HCT116 (cell line): ENCODE results near the gene AQP6. TPM values are rescaled to one million over a fixed set of nuclear protein-coding genes. Genes with fewer than 3 reads are reported as not detected.

Source experiments
- ATAC-seq: fragments of 200-7000 bp; cut with Tn5 transposase; 2 replicates; pipeline ENCODE4 v1.9.1; 2020; ENCODE audit warnings: mild to moderate bottlenecking, moderate library complexity
- BruUV-seq: library from RNA; stranded (reverse); fragments of 400-500 nt; replicated peaks from 2 replicates; lab custom pipeline; 2021; lab: Mats Ljungman, UMichigan
- CTCF ChIA-PET: fragments of 300-600 bp; sonication (Branson Sonifier 250); formaldehyde crosslinking; loops from one replicate; lab custom pipeline; 2021; ENCODE audit warnings: antibody characterized with exemption; lab: Charles Lee
- POLR2A ChIA-PET: fragments of 300-600, 350-600 bp; sonication (Branson Sonifier 250); formaldehyde crosslinking; loops from one replicate; lab custom pipeline; 2021; ENCODE audit warnings: antibody characterized with exemption; lab: Charles Lee
- RAD21 ChIA-PET, 2 experiments: fragments of 300-600 bp; sonication (Branson Sonifier 250); formaldehyde crosslinking; loops; one replicate each; lab custom pipeline; 2023; ENCODE audit warnings: low total read pairs in 2 of 2; ENCODE audit not compliant: uncharacterized antibody in 2 of 2, unreplicated experiment in 2 of 2, low non-redundant PET in 1 of 2; lab: Charles Lee
- DNase-seq: peaks from one replicate; pipeline ENCODE4 v3.0.0-alpha.2; 2010; ENCODE audit warnings: low read depth, low spot score
- H2AFZ ChIP-seq: fragments of 200-600 bp; shearing (Covaris generic), sonication (generic); 2 replicates; pipeline ENCODE4 v1.6.1; 2017; ENCODE audit warnings: low read depth, mixed run types, mixed read lengths, antibody characterized with exemption, low read length; ENCODE audit not compliant: poor library complexity, severe bottlenecking
- H3K27ac ChIP-seq: 2 replicates; pipeline ENCODE4 v1.5.1; 2012; ENCODE audit warnings: low read depth, low read length
- H3K27me3 ChIP-seq: fragments of 200-600 bp; sonication (generic); 2 replicates; pipeline ENCODE4 v1.6.1; 2016; ENCODE audit warnings: mixed run types, low read length, mixed read lengths; ENCODE audit not compliant: insufficient read depth
- H3K36me3 ChIP-seq, 2 experiments: fragments of 200-500 bp in 1 of 2; fragments of 200-600 bp in 1 of 2; sonication (Bioruptor generic) in 1 of 2; sonication (generic) in 1 of 2; 2 replicates each; pipeline versions ENCODE4 v1.5.1 to v1.6.1; 2014 to 2016; ENCODE audit warnings: low read length in 2 of 2, inconsistent platforms in 1 of 2, mixed read lengths in 1 of 2, mixed run types in 1 of 2; ENCODE audit not compliant: insufficient read depth in 2 of 2, control insufficient read depth in 1 of 2
- H3K4me1 ChIP-seq, 2 experiments: fragments of 200-600 bp in 1 of 2; sonication (generic) in 1 of 2; 2 replicates each; pipeline versions ENCODE4 v1.5.1 to v1.6.1; 2012 to 2017; ENCODE audit warnings: low read length in 2 of 2, inconsistent platforms in 1 of 2, mild to moderate bottlenecking in 1 of 2, mixed read lengths in 1 of 2, mixed run types in 1 of 2, moderate library complexity in 1 of 2; ENCODE audit not compliant: insufficient read depth in 2 of 2, control insufficient read depth in 1 of 2
- H3K4me2 ChIP-seq: fragments of 200-600 bp; sonication (generic); 2 replicates; pipeline ENCODE4 v1.6.1; 2017; ENCODE audit warnings: mixed run types, low read length, mixed read lengths
- H3K4me3 ChIP-seq, 2 experiments: fragments of 200-600 bp in 1 of 2; sonication (generic) in 1 of 2; replicated peaks in 1 of 2; 2 replicates each; pipeline ENCODE4 v1.5.1; 2011 to 2016; ENCODE audit warnings: low read length in 2 of 2, control low read depth in 1 of 2, low read depth in 1 of 2, mild to moderate bottlenecking in 1 of 2, mixed read lengths in 1 of 2, mixed run types in 1 of 2
- H3K79me2 ChIP-seq: fragments of 200-600 bp; sonication (generic); 2 replicates; pipeline ENCODE4 v1.6.1; 2017; ENCODE audit warnings: mild to moderate bottlenecking, mixed run types, low read length, moderate library complexity, mixed read lengths; ENCODE audit not compliant: insufficient read depth
- H3K9ac ChIP-seq: fragments of 200-600 bp; sonication (generic); 2 replicates; pipeline ENCODE4 v1.6.1; 2016; ENCODE audit warnings: low read length, mixed read lengths
- H3K9me2 ChIP-seq: fragments of 200-600 bp; sonication (generic), shearing (Covaris generic); 2 replicates; pipeline ENCODE4 v1.6.1; 2017; ENCODE audit warnings: mixed run types, mild to moderate bottlenecking, moderate library complexity; ENCODE audit not compliant: insufficient read depth
- H3K9me3 ChIP-seq, 2 experiments: fragments of 200-500 bp in 1 of 2; fragments of 200-600 bp in 1 of 2; sonication (Bioruptor generic) in 1 of 2; sonication (generic) in 1 of 2; 2 replicates each; pipeline ENCODE4 v1.6.1; 2014 to 2017; ENCODE audit warnings: low read length in 2 of 2, mixed read lengths in 2 of 2, inconsistent platforms in 1 of 2, low read depth in 1 of 2, mild to moderate bottlenecking in 1 of 2, mixed run types in 1 of 2, moderate library complexity in 1 of 2; ENCODE audit not compliant: control insufficient read depth in 1 of 2, insufficient read depth in 1 of 2
- H4K20me1 ChIP-seq: fragments of 200-600 bp; sonication (generic), shearing (Covaris generic); 2 replicates; pipeline ENCODE4 v1.6.1; 2017; ENCODE audit warnings: mixed run types, mild to moderate bottlenecking, moderate library complexity; ENCODE audit not compliant: insufficient read depth
- CBX3 ChIP-seq: IDR thresholded peaks from 2 replicates; pipeline ENCODE4 v1.6.1; 2012; ENCODE audit warnings: low read depth
- CEBPB ChIP-seq: IDR thresholded peaks from 2 replicates; pipeline ENCODE4 v1.6.1; 2012; ENCODE audit warnings: low read depth
- EZH2phosphoT487 ChIP-seq: fragments of 200-600 bp; IDR thresholded peaks from 2 replicates; pipeline ENCODE4 v1.6.1; 2018; ENCODE audit warnings: antibody characterized with exemption, borderline replicate concordance
- FOSL1 ChIP-seq: IDR thresholded peaks from 2 replicates; pipeline ENCODE4 v1.6.1; 2012; ENCODE audit warnings: low read depth
- MAX ChIP-seq: IDR thresholded peaks from 2 replicates; pipeline ENCODE4 v1.6.1; 2012
- POLR2AphosphoS5 ChIP-seq: IDR thresholded peaks from 2 replicates; pipeline ENCODE4 v1.6.1; 2011; ENCODE audit warnings: mild to moderate bottlenecking, low read depth, low read length, moderate library complexity
- SIN3A ChIP-seq: IDR thresholded peaks from 2 replicates; pipeline ENCODE4 v1.6.1; 2012; ENCODE audit warnings: low read depth
- ZBTB33 ChIP-seq: IDR thresholded peaks from 2 replicates; pipeline ENCODE4 v1.6.1; 2011; ENCODE audit warnings: mild to moderate bottlenecking, low read length, moderate library complexity; ENCODE audit not compliant: insufficient replicate concordance; ENCODE audit errors: extremely low read depth
- intact Hi-C: fragments of 100-400 bp; cut with micrococcal nuclease; formaldehyde crosslinking; loops from 2 replicates; pipeline ENCODE4 v1.10.0; 2022
- total RNA-seq: library from RNA; stranded (reverse); gene quantifications from one replicate; pipeline ENCODE4 v1.2.1, GENCODE V29; 2021; ENCODE audit not compliant: unreplicated experiment

Gene AQP6
- total RNA-seq, 1 experiment from 2014 or later = not detected

GRCh38 chr12:49946497-49946896 lies 26.2 kb upstream of the AQP6 start:
- H3K9me2 ChIP-seq = no peaks in the 10 kb centered on the region
- H3K4me3 ChIP-seq = no peak overlapping the region
- ATAC-seq = no peak
- H3K79me2 ChIP-seq = no peaks in the 10 kb centered on the region
- no peaks in the 10 kb centered on the region for H3K36me3 ChIP-seq
- peak overlapping the region; percentile 97 for H2AFZ ChIP-seq
- TF ChIP-seq SIN3A = no peak
- TF ChIP-seq ZBTB33 = no peak
- no peak for TF ChIP-seq FOSL1
- TF ChIP-seq MAX = no peak
- no peak for TF ChIP-seq CBX3
- TF ChIP-seq EZH2phosphoT487 = no peak
- TF ChIP-seq POLR2AphosphoS5 = no peak
- TF ChIP-seq CEBPB = no peak
- TF ChIP-seq, all 23 proteins: peak for 0
- Histone ChIP-seq H4K20me1 (no peaks in the 10 kb centered on the region), H3K27me3 (no peaks in the 10 kb centered on the region), H3K9ac (no peak overlapping the region), H3K4me1 (peaks cover 3 to 13% of the 10 kb centered on the region in 2 experiments; a peak in 3 of 4 replicates), H3K27ac (no peak overlapping the region), H3K4me2 (no peak overlapping the region), H3K9me3 (no peaks in the 10 kb centered on the region)
- intact Hi-C loops = no loop called here
- POLR2A ChIA-PET = interaction anchor here (1.2 to 1.9 kb wide), 2 partner anchors 14 to 205 kb away, joined by 6 to 7 read pairs; partner anchors contain the start of gene TMBIM6
- no peak for DNase-seq
- CTCF ChIA-PET = interaction anchor here (1.3 to 4.0 kb wide), 12 partner anchors 8 to 323 kb away, joined by 3 to 45 read pairs (median 13); partner anchors contain the start of gene PRPF40B
- RAD21 ChIA-PET = interaction anchor here in 1 of 2 experiments (1.4 to 1.6 kb wide), 2 partner anchors 110 to 124 kb away, joined by 3 to 6 read pairs; no protein-coding TSS in a partner anchor
- BruUV-seq = no TSS peak
